ENCODE data around the gene RABGAP1L.
"Not testable (repeated sequence)": the region's sequence is repeated elsewhere in the genome, so short reads cannot be mapped to it uniquely, and the experiment has no call there.

RABGAP1L gene

GRCh38 chr1:174577681-174578080, 418.4 kb downstream of the RABGAP1L start:
- no peak for DNase-seq (ENCODE audit: low spot score)

- no peak for DNase-seq (ENCODE audit: low spot score)
These were observed 421.5 kb downstream of the RABGAP1L start for GRCh38 chr1:174580801-174581200.

GRCh38 chr1:174583316-174583715, 424.0 kb downstream of the RABGAP1L start:
- DNase-seq (ENCODE audit: low spot score) = no peak

GRCh38 chr1:174584071-174584470, 424.8 kb downstream of the RABGAP1L start:
- DNase-seq (ENCODE audit: low spot score) = no peak

GRCh38 chr1:174588618-174589017, 429.3 kb downstream of the RABGAP1L start:
- not testable (repeated sequence) for DNase-seq (ENCODE audit: low spot score)

GRCh38 chr1:174605198-174605597, 445.9 kb downstream of the RABGAP1L start:
- no peak for DNase-seq (ENCODE audit: low spot score)

GRCh38 chr1:174606471-174606870, 447.2 kb downstream of the RABGAP1L start:
- DNase-seq (ENCODE audit: low spot score) = no peak

GRCh38 chr1:174617905-174618304, 458.6 kb downstream of the RABGAP1L start:
- DNase-seq (ENCODE audit: low spot score) = not testable (repeated sequence)

GRCh38 chr1:174623324-174624035, 464.2 kb downstream of the RABGAP1L start:
- no peak for DNase-seq (ENCODE audit: low spot score)

GRCh38 chr1:174626031-174627025, 467.0 kb downstream of the RABGAP1L start:
- DNase-seq (ENCODE audit: low spot score) = peak; percentile 8

GRCh38 chr1:174637487-174637886, 478.2 kb downstream of the RABGAP1L start:
- DNase-seq (ENCODE audit: low spot score) = no peak

GRCh38 chr1:174639461-174639860, 480.1 kb downstream of the RABGAP1L start:
- no peak for DNase-seq (ENCODE audit: low spot score)

- DNase-seq (ENCODE audit: low spot score) = no peak
These were observed 481.5 kb downstream of the RABGAP1L start for GRCh38 chr1:174640783-174641182.

- no peak for DNase-seq (ENCODE audit: low spot score)
These were observed 483.1 kb downstream of the RABGAP1L start for GRCh38 chr1:174642393-174642792.

- DNase-seq (ENCODE audit: low spot score) = no peak
These were observed 483.9 kb downstream of the RABGAP1L start for GRCh38 chr1:174643206-174643605.

- DNase-seq (ENCODE audit: low spot score) = not testable (repeated sequence)
These were observed 490.3 kb downstream of the RABGAP1L start for GRCh38 chr1:174649572-174649971.

- DNase-seq (ENCODE audit: low spot score) = no peak
These were observed 493.4 kb downstream of the RABGAP1L start for GRCh38 chr1:174652569-174653280.

- no peak for DNase-seq (ENCODE audit: low spot score)
These were observed 495.2 kb downstream of the RABGAP1L start for GRCh38 chr1:174654560-174654959.

- DNase-seq (ENCODE audit: low spot score) = no peak
These were observed 497.2 kb downstream of the RABGAP1L start for GRCh38 chr1:174656409-174657059.

GRCh38 chr1:174657411-174657810, 498.1 kb downstream of the RABGAP1L start:
- no peak for DNase-seq (ENCODE audit: low spot score)

- no peak for DNase-seq (ENCODE audit: low spot score)
These were observed 498.6 kb downstream of the RABGAP1L start for GRCh38 chr1:174657893-174658292.

GRCh38 chr1:174659823-174660222, 500.5 kb downstream of the RABGAP1L start:
- no peak for DNase-seq (ENCODE audit: low spot score)

Measured in SW480 (cell line).